ENCODE data around the gene TNPO3.
"Not testable (repeated sequence)": the region's sequence is repeated elsewhere in the genome, so short reads cannot be mapped to it uniquely, and the experiment has no call there.

The TNPO3 gene

DNA sequence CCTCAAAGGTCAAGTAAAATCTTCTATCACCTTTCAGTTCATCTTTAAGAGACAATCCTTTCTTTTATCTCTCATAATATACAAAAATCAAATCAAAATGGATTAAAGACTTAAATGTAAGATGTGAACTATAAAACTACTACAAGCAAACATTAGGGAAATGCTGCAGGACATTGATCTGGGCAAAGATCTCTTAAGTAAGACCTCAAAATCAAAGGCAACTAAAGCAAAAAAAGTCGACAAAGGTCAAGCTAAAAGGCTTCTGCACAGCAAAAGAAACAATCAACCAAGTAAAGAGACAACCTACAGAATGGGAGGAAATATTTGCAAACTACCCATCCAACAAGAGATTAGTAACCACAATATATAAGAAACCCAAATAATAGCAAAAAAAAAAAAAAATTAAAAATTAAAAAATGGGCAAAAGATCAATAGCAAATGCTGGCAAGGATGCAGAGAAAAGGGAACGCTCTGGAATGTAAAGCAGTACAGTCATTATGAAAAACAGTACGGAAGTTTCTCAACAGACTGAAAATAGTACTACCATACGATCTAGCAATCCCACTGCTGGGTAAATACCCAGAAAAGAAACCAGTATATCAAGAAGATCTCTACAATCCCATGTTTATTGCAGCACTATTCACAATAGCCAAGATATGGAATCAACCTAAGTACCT is 41.7 kb downstream of the TNPO3 start:
- no peak for DNase-seq

DNA sequence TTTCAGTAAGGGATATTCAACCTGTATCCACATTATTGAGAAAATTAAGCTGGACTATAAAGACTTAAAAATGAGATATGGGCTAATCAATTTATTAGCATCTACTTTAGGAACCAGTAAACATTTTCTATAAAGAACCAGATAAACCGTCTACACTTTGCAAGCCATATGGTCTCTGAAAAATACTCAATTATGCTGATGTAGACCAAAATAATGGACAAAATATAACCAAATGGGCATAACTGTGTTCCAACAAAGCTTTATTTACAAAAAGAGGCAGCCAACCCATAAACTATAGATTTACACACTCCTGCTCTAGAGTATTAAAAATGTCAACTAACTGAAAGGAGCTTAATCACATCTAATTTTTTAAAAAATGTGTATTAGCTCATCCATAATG is 42.3 kb downstream of the TNPO3 start:
- DNase-seq = no peak

DNA sequence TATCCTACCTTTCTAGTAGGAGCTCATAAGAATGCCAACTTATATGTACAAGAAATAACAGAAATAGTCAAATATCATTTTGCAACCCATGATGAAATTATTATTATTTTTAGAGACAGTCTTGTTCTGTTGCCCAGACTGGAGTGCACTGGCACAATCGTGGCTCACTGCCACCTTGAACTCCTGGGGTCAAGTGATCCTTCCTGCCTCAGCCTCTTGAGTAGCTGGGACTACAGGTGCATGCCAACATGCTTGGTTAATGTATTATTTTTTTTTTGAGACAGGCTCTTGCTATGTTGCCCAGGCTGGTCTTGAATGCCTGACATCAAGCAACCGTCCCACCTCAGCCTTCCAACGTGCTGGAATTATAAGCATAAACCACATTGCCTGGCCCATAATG is 44.8 kb downstream of the TNPO3 start:
- DNase-seq = no peak

DNA sequence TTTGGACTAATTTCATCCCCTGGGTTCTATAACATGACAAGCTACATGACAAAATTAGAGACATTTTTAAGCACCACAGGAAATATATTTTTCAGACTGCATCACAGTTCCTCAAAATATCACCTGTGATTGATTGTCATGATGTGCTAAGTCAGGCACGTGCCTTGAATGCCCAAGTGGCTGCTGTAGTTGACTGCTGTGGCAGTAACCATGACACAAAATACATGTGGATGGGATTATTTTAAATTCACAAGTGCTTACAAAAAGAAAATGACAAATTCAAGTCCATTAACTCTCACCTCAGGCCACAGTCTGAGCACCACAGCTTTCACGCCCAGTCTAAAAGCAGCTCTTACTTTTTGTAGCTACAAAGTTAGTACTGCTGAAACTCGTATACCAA is 45.5 kb downstream of the TNPO3 start:
- DNase-seq = no peak

DNA sequence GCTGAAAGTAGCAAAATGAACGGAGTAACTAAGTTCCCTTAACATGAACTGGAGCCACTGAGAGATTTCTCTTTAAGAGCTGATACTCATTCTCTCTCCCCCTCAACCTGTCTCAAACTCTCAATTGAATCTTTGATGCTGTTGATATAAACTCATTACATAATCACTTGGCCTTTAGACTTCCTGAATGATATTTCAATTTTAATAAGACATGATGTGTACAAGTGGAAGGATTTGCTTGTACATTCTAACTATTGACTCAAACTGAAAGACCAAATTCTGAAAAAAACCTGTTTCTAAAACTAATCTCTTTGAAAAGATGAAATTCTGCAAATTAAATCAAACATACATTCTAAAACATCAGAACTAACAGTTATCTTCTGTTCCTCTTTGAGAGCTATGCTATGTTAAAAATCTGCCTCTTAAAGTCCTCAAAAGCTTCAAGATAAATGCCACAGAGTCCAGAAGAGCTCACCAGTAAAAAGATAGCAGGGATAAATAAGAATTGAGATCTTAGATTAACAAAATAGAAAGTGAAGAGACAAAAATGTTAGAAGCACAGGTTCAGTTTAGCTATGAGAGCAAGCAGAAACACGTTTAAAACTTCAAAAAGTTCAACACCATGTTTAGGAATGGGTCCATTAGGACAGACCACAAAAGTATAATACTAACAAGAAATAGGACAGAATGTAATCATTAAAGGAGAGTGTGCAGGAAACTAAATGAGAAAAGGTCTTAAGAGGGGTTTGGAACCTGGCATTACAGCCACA is 46.1 kb downstream of the TNPO3 start:
- no peak for DNase-seq

DNA sequence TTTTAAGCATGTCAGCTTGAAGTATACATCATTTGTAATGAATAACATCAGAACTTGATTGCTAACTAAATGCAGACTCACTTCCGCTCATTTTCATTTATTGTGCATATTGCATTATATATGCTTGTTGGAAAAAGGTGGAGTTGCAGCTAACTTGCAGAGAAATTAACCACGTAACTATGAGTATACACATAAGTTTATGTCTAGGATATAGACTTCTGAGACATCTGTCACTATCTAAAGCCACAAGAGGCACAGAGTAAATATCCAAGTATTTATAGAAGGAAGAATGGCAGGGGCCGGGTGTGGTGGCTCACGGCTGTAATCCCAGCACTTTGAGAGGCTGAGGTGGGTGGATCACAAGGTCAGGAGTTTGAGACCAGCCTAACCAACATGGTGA is 47.3 kb downstream of the TNPO3 start:
- DNase-seq = no peak

DNA sequence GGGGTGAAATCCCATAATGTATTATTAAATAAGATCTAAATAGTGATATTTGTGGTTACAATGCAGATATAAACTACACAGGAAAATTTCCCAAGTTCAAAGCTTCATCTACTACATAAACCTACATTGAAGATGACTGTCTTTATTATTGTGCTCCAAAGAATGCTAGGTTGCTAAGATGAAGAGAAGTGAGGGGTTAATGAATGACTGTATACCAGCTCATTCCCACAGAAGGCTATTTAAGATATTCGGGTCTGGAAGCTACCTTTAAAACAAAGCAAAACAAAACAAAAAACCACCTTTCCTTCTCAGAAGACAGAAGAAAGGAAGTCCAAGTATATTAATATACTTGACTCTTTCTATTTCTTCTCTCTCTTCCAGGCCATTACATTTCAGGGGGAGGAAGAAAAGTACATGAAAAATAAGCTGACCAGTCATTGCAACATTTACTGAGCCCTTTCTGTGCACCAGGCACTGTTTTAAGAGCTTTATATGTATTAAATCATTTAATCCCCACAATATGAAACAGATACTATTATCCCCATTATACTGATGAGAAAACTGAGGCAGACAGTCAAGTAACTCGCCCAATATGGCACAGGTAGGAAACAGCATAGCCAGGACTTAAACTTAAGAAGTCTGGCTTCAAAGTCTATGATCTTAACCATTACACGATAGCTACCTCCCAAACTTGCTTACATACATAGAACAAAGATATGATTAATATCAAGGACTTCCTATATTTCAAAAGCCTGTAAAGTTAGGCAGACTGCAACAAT is 48.1 kb downstream of the TNPO3 start:
- no peak for DNase-seq

DNA sequence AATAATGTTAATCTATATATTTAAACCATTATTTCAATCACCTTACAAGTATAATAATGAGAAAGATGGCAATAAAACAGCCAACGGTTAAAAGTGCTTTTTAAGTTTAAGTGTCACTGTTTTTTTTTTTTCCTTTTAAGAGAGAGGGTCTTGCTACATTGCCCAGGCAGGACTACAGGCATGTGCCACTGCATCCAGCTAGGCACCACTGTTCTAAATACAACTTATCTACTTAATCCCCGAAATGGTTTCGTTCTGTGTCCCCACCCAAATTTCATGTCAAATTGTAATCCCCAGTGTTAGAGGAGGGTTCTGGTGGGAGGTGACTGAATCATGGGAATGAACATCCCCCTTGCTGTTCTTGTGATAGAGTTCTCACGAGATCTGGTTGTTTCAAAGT is 49.7 kb downstream of the TNPO3 start:
- no peak for DNase-seq

DNA sequence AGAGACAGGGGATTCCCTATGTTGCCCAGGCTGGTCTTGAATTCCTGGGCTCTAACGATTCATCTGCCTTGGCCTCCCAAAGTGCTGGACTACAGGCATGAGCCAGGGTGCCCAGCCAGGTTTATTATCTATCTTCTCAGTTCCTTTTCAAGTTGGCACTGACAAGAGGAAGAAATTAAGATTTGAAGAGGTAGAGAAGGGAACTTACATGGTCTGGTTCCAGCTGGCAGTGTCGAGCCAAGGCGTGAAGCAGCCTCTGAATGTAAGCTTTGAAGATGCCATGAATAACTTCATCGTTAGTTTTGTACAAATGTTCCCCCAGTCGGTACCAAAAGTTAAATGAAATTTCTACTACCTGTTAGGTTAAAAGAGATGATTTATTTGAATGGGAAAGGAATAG is 57.7 kb downstream of the TNPO3 start:
- no peak for DNase-seq

DNA sequence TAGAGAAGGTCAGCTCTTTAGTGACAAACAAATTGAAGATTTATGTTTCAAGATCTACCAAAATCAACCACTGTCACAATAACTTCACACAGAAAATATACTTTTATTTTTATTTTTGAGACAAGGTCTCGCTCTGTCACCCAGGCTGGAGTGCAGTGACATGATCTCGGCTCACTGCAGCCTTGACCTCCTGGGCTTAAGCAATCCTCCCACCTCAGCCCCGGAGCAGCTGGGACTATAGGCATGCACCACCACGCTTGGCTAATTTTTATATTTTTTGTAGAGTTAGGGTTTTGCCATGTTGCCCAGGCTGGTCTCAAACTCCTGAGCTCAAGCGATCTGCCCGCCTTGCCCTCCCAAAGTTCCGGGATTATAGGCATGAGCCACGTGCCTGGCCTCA is 60.4 kb downstream of the TNPO3 start:
- not testable (repeated sequence) for DNase-seq

DNA sequence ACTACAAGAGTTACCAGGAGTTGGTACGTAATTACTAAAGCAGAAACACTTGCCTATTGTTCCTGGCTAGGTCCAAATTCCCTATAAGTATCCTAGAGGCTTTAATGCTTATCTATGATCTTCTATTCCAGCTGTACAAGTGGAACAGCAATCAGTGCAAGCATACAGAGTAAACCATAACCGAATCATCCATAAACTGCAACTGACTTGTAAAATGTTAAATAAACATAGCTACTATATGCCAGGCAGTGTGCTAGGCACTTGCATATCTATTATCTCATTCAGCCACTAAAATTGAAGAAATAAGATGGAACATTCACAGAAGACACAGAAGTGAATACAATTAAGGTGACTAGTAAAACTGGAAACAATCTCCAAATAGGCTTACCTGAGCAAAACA is 61.5 kb downstream of the TNPO3 start:
- no peak for DNase-seq

DNA sequence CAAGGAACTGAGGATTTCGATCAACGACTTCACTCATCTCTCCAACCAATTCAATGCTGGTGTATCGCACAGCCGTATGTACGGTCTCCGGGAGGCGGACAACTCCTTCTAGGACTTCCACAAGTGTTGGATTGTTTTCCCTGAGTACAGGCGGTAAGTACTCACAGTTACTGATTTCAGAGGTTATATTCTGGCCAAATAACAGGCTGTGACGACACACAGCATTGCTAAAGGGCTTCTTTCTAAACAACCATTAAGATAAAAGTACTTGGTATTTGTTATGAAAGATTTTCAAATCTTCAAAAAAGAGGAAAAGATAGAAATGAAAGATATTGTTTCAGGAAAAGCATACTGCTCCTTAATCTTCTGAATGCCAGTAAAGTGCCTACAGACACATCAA is 65.0 kb downstream of the TNPO3 start:
- DNase-seq = no peak

DNA sequence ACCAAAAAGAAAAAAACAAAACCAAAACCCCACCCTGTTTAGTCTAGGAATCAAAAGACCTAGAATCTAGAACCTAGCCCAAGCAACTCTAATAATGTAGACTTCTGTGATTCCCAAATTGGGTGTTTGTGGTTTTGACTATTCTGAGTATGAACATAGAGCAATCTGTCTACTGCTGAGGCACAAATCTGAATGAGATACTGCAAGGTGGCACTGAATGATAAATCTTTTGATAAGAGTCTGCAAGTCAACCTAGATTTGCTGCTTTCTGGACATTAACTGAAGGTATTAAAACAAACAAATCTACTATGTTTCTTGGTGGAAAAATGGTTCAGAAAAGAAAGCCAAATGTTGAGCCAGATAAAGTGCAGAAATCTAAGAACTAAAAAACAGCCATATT is 66.5 kb downstream of the TNPO3 start:
- no peak for DNase-seq

DNA sequence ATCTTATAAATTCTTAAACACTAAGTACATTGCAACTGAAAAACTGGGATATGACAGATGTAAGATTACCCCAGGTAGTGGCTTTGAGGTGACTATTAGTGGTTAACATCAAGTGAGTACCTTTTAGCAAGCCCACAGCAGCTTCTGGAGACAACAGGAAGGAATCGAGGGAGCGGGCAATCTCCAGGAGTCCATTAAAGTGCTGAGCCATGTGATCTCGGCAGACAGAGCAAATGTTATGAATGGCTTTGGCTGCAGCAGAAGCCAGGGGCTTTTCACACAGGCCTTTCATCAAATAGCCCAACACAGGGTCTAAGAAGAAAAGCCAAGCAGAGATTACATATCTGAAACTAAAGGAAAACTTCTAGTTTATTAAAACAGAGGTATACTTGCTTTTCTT is 68.3 kb downstream of the TNPO3 start:
- DNase-seq = no peak

DNA sequence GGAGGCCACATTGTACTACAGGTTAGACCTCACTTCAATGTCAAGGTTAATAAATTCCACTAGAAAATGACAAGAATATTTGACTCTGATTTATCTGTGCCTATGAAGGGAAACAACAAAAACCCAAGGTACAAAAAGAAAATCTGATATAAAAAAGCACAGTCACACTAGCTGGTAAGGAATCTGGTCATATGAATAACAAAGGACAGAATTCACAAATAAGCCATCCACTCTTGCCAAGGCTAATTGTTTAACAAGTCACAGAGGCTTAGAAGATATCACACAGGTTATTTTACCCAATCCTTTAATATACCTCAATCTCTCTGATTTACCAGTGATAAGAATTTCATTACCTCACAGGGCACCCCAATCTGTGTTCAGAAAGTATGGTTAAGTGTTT is 69.3 kb downstream of the TNPO3 start:
- DNase-seq = no peak

DNA sequence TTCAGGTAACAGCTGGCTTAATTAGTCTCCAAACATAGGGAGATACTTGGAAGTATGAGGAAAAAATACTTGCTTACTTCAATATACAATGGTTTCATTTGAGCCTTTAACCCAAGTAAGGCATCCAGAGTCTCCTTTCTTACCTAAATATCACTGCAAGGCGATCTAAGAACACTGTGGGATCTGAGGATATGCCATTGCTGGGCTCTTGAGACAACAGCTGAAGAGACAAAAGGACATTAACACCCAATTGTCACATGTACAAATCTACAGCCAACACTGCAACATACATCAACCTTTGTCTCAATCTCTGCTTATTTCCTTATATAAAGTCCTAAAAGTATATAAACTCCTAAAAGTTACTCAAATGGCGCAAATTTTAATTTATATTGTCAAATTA is 72.8 kb downstream of the TNPO3 start:
- no peak for DNase-seq

DNA sequence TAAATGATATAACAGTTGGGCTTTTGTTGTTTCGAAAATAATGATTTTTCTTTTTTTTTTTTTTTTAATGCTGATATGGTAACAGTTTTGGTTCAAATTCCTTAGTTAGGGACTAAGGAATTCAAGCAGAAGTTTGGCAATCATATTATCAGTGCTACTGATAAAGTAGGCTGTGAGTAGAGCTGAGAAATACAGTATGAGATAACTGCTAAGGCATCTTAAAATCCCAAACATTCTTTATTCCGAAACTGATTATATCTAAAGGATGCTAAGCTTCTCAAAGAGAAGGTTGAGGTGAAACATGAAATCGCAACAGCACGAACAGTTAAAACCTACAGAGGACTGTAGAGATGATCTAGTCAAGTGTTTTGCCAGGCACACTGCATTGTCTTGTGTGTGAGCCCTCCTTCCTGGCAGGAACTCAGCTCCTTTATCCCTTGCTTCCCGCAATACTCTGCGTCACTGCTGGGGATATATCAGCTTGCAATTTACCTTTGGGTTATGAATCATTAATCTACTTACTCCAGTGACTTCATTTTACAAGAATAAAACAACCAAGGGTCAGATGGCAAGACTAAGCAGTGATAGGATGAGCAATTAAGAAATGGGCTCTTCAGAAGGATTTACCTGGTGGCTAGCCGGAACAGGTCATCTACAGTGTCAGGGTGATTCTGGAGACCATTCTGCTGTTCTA is 80.5 kb downstream of the TNPO3 start:
- DNase-seq = no peak

DNA sequence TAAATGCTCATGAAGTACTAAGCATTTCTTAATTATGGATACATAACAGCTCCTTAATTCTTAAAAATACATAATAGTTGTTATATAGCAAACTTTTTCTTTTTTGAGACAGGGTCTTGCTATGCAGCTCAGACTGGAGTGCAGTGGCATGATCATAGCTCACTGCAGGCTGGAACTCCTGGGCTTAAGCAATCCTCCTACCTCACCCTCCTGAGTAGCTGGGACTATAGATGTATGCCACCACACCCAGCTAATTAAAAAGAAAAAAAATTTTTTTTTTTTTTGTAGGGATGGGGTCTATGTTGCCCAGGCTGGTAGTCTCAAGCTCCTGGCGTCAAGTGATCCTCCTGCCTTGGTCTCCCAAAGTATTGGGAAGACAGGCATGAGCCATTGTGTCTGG is 86.3 kb downstream of the TNPO3 start:
- DNase-seq = no peak

DNA sequence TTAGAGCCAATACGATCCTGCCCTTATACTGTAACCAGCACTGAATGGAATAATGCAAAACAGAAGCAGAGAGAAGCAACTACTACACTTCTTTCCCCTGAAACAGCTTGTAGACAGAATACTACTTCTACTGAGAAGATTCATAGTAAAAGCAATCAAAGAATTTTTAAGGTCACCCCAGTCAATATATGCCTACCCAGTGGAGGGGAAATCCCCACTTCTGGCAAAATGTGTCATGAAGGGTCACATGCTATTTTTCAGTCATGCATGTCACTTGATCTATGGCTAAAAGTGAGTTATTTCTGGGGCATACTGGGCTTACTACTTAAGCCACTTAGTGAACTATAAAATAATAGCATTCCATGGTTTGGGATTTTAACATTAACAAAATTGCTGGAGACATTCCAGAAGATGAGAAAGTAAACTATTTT is 91.6 kb downstream of the TNPO3 start:
- peak; percentile 64 for DNase-seq

DNA sequence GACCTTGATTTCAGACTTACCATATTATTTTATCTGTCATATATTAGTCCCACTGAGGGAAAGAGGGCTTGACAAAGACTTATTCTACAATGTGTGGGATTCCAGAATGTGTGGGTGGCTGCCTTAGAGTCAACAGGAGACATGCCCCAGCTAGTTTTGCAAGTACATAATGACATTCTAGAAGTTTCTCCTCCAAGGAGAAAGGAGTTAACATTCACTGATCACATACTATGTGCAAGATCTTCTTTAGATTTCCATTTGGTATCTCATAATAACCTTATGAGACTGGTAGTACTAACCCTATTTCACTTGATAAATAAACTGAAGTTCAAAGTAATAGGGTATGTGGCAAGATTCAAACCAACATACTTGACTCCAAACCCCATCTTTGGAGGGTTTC is 92.0 kb downstream of the TNPO3 start:
- no peak for DNase-seq

DNA sequence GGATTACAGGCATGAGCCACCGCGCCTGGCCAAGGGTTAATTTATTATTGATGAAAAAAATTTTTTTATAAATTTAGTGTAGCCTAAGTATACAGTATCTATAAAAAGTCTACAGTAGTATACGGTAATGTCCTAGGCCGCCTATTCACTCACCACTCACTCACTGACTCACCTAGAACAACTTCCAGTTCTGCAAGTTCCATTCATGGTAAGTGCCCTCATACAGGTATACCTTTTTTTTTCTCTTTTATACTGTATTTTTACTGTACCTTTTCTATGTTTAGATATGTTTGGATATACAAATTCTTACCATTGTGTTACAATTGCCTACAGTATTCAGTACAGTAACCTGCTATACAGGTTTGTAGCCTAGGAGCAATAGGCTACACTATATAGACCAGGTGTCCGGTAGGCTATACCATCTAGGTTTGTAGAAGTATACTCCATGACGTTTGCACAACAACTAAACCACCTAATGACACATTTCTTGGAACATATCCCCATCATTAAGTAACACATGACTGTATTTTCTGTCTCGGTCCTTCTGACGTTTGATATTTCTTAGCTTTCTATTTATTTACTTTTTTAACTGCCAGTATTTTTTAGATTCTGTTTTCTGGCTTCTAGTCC is 93.8 kb downstream of the TNPO3 start:
- DNase-seq = no peak

DNA sequence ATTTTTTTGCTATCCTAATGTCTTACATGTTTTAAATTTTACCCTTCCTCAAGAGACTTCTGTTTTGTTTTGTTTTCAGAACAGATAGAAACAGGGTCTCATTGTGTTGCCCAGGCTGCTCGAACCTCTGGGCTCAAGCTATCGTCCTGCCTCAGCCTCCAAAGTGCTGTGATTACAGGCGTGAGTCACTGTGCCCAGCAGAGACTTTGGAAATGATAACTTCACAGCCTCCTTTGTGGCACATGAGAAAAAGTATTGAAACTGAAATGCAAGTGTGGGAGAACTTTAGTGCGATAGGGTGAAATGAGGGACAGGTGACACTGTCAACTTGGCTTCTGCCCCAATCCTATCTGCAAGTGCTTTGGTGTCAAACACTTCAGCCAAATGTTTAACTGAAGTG is 95.6 kb downstream of the TNPO3 start:
- no peak for DNase-seq

DNA sequence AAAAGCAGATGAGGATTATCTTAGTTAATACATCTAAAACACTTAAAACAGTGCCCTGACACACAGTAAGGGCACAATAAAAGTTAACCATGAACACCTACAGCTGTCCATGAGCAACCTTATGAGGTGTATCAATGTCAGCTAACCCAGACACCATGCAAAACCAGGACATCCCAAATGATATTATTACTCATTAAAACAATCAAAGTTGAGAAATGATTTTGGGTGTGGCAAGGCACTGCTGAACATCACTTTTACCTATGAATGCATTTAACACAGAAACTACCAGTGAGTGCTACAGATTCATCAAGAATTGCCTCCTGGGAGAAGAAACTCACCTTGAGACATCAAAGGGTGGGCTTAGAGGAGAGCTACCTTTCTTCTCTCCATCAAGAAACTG is 98.9 kb downstream of the TNPO3 start:
- no peak for DNase-seq

All from stimulated activated CD4-positive, alpha-beta T cell treated with anti-CD3 and anti-CD28 coated beads, Interleukin-4, amount 100 ng/mL, for 24 hours (primary cell).